GM10248 (cell line): Measurements from ENCODE around the gene TRIM29.

Experiments used
- CTCF ChIA-PET: fragments of 300-600 bp; sonication (Branson Sonifier 250); formaldehyde crosslinking; extraction: SDS; loops from one replicate; lab custom pipeline; 2021; ENCODE audit warnings: antibody characterized with exemption; lab: Yijun Ruan, JAX
- POLR2A ChIA-PET: fragments of 350-650 bp; sonication (Branson Sonifier 250); formaldehyde crosslinking; extraction: SDS; loops from one replicate; lab custom pipeline; 2020; ENCODE audit warnings: antibody characterized with exemption; lab: Yijun Ruan, JAX
- DNase-seq: peaks from one replicate; pipeline ENCODE4 v3.0.0; 2012; ENCODE audit errors: extremely low spot score
- TF ChIP-seq, protein P1 (sequence below): IDR thresholded peaks from 2 replicates; pipeline ENCODE4 v1.5.1; 2012; ENCODE audit warnings: mild to moderate bottlenecking, low read depth; ENCODE audit errors: extremely low read depth, missing control alignments, control extremely low read depth

TRIM29 gene

DNA sequence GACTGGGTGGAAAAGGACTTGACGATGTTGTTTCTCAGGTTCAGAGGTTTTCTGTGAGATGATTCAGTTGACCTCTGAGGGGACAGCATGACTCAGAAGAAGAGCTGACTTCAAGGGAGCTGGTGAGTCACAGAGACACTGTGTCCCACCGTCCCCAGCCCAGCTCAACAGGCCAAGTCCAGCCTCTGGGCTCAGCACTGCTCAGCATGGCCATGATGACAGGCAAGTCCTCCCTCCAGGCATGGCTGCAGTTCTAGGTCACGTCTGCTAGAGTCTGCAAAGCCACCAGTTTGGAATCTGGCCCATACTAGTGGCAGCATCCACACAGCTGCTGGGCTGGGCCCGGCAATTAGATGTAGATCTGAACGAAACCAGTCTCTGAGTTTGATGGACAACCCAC is 12.9 kb downstream of the TRIM29 start:
- POLR2A ChIA-PET = no interaction called here
- CTCF ChIA-PET = no interaction called here
- DNase-seq = no peak
- TF ChIP-seq, protein P1, sequence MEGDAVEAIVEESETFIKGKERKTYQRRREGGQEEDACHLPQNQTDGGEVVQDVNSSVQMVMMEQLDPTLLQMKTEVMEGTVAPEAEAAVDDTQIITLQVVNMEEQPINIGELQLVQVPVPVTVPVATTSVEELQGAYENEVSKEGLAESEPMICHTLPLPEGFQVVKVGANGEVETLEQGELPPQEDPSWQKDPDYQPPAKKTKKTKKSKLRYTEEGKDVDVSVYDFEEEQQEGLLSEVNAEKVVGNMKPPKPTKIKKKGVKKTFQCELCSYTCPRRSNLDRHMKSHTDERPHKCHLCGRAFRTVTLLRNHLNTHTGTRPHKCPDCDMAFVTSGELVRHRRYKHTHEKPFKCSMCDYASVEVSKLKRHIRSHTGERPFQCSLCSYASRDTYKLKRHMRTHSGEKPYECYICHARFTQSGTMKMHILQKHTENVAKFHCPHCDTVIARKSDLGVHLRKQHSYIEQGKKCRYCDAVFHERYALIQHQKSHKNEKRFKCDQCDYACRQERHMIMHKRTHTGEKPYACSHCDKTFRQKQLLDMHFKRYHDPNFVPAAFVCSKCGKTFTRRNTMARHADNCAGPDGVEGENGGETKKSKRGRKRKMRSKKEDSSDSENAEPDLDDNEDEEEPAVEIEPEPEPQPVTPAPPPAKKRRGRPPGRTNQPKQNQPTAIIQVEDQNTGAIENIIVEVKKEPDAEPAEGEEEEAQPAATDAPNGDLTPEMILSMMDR = no peak

DNA sequence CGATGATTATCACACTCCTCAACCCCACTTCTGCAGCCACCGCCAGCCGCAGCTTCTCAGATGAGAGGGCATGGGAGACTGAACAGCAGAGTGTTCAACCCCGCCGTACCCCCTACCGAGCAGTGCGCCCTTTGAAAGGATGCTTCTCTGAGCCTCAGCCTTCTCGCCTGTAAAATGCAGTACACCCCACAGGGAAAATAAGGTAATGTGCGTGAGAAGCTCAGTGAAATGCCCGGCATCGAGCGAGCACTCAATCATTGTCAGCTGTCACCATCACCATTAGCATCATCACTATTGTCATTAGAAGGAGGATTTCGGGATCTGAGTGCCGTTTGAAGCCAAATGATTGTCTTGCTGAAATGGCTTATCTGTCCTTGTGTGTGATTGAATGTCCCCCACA is 13.6 kb downstream of the TRIM29 start:
- ChIA-PET POLR2A (no interaction called here), CTCF (no interaction called here)
- no peak for DNase-seq
- TF ChIP-seq, protein P1 = no peak

DNA sequence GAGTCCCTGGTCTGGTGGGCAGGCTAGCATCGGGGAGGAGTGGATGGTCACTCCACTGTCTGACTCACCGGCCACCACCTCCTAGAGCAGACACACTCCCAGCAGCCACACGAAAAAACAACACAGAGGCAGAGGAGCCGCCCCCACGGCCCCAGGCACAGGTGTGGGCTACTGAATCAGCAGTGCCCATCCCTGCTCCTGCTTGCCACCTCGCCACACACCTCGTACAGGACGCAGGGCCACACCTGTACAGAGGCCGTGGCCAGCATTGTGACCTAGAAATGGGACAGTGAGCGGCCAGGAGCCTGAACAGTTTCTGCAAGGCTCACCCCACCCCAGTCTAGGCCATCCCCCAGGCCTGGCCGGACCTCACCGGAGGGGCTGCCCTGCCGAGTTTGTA is 14.0 kb downstream of the TRIM29 start:
- POLR2A ChIA-PET = no interaction called here
- no peak for DNase-seq
- TF ChIP-seq, protein P1 = no peak
- CTCF ChIA-PET = no interaction called here

- ChIA-PET CTCF (no interaction called here), POLR2A (no interaction called here)
- no peak for DNase-seq
- TF ChIP-seq, protein P1 = no peak
These were observed 14.8 kb downstream of the TRIM29 start for GRCh38 chr11:120122924-120123683.

DNA sequence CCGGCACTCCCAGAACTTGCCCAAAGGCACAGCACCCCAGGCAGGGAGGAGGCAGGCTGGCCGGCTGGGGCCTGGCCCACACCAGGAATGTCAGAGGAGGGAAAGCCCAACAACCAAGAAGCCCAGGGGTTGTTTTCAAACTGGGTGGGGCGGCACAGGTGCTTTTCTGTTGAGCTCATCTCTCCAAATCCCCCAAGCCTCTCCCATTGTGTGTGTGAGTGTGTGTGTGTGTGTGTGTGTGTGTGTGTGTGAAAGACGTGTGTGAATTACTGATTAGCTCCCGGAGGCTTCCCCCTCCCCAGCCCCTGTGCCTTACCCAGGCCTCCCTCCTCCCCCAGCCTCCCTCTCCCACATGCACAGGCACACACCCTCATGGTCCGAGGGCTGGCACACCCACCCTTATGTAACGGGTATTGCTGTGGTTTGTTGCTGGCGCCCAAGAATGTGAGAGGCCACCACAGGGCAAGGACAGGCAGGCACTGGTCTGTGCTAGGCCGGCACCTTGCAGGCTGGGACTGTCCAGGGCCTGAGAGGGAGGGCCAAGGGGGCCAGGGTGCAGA is 15.9 kb downstream of the TRIM29 start:
- ChIA-PET CTCF (interaction anchor here (1.0 to 5.1 kb wide), 2 partner anchors 9 to 14 kb away, joined by 3 to 40 read pairs; no protein-coding TSS in a partner anchor), POLR2A (no interaction called here)
- TF ChIP-seq, protein P1 = no peak
- no peak for DNase-seq

DNA sequence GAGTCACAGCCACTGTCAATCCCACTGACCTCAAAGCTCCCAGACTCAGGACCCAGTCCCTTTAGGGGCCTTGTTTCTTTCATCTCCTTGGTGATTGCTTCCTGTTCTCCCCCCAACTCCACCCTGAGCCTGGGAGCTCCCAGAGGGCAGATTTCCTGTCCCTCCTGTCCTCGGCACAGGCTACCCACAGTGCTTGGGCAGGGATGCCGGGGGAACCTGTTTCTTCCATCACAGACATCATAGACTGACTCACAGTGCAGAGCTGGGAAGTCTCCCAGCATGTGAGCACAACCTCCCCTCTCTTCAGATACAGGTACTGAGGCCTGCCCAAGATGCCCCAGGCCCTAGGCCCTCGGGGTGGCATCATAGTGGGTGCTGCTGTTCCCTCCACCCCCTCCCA is 16.6 kb downstream of the TRIM29 start:
- POLR2A ChIA-PET = no interaction called here
- no peak for DNase-seq
- TF ChIP-seq, protein P1 = no peak
- CTCF ChIA-PET = interaction anchor here (1.0 to 5.1 kb wide), 2 partner anchors 9 to 14 kb away, joined by 3 to 40 read pairs; no protein-coding TSS in a partner anchor
